SK-N-MC (cell line): ENCODE results near the gene ATP6V0C.
"Not testable (repeated sequence)": the region's sequence is repeated elsewhere in the genome, so short reads cannot be mapped to it uniquely, and the experiment has no call there.

ENCODE experiments used
- EZH2 ChIP-seq: fragments of 200-600 bp; sonication (generic); IDR thresholded peaks from one replicate; pipeline ENCODE4 v1.6.1; 2017; ENCODE audit warnings: antibody characterized with exemption
- POLR2AphosphoS5 ChIP-seq: IDR thresholded peaks from 2 replicates; pipeline ENCODE4 v1.6.1; 2012; ENCODE audit warnings: mild to moderate bottlenecking, low read depth, low read length, borderline replicate concordance

- not testable (repeated sequence) for TF ChIP-seq EZH2, POLR2AphosphoS5
These were observed 26.2 kb downstream of the ATP6V0C start for GRCh38 chr16:2539845-2540458.
